HepG2 (cell line): ENCODE data around the gene ZCCHC24. TPM values are rescaled to one million over a fixed set of nuclear protein-coding genes. Genes with fewer than 3 reads are reported as not detected.

Experiments
- AGO2 ChIP-seq: fragments of 200-400 bp; formaldehyde crosslinking; optimal IDR thresholded peaks from 2 replicates; pipeline ENCODE3; 2017; ENCODE audit warnings: mild to moderate bottlenecking, low read depth, low read length, moderate library complexity
- CBFB ChIP-seq: sonication (generic); formaldehyde crosslinking; IDR thresholded peaks from 2 replicates; pipeline ENCODE4 v1.4.0; 2020; ENCODE audit warnings: missing genetic modification reagents
- CREB1 ChIP-seq, 2 experiments: fragments of 450-650 bp in 1 of 2; IDR thresholded peaks; 2 replicates each; pipeline ENCODE4 v1.6.1; 2016 to 2017; ENCODE audit warnings: control low read depth in 1 of 2, mild to moderate bottlenecking in 1 of 2, missing compliant biosample characterization in 1 of 2, missing genetic modification characterization in 1 of 2
- FOSL2 ChIP-seq: sonication (generic); formaldehyde crosslinking; IDR thresholded peaks from 2 replicates; pipeline ENCODE4 v1.4.0; 2020; ENCODE audit warnings: missing genetic modification reagents
- FOXP1 ChIP-seq, 2 experiments: fragments of 450-650 bp in 1 of 2; IDR thresholded peaks; 2 replicates each; pipeline ENCODE4 v1.6.1; 2017 to 2018; ENCODE audit warnings: antibody characterized with exemption in 1 of 2
- HDAC1 ChIP-seq: sonication (generic); formaldehyde crosslinking; IDR thresholded peaks from 2 replicates; pipeline ENCODE4 v1.5.1; 2020; ENCODE audit warnings: mild to moderate bottlenecking, missing genetic modification reagents
- KDM1A ChIP-seq: IDR thresholded peaks from 2 replicates; pipeline ENCODE4 v1.6.1; 2016; ENCODE audit warnings: missing compliant biosample characterization
- KLF11 ChIP-seq: IDR thresholded peaks from 2 replicates; pipeline ENCODE4 v1.6.1; 2016; ENCODE audit warnings: missing compliant biosample characterization
- PHF21A ChIP-seq: sonication (generic); formaldehyde crosslinking; IDR thresholded peaks from 2 replicates; pipeline ENCODE4 v1.5.0; 2020; ENCODE audit warnings: mild to moderate bottlenecking, missing genetic modification reagents
- TBP ChIP-seq: sonication (generic); formaldehyde crosslinking; IDR thresholded peaks from 2 replicates; pipeline ENCODE4 v1.5.0; 2020; ENCODE audit warnings: missing genetic modification reagents
- ZNF317 ChIP-seq: sonication (generic); formaldehyde crosslinking; IDR thresholded peaks from 2 replicates; pipeline ENCODE4 v1.5.0; 2020; ENCODE audit warnings: mild to moderate bottlenecking, missing genetic modification reagents
- ZNF562 ChIP-seq: sonication (generic); formaldehyde crosslinking; IDR thresholded peaks from 2 replicates; pipeline ENCODE4 v1.8.0; 2022; ENCODE audit warnings: missing genetic modification reagents, borderline replicate concordance
- polyA plus RNA-seq, 8 experiments: library from polyadenylated mRNA; depleted of rRNA in 3 of 8; stranded (reverse) in 7 of 8; unstranded in 1 of 8; fragments of >200 nt; fragmentation: Illumina TruSeq in 4 of 8; extraction: Trizol in 4 of 8; gene quantifications; 2 replicates each; pipeline versions ENCODE4 v1.2.1 to v1.2.3, GENCODE V29; 2011 to 2016; ENCODE audit warnings: low read depth in 4 of 8, missing spikeins in 1 of 8, mixed read lengths in 1 of 8; ENCODE audit not compliant: insufficient read depth in 1 of 8
- total RNA-seq, 5 experiments: library from RNA; depleted of rRNA; stranded (reverse); fragments of >200 nt; fragmentation: Illumina TruSeq; extraction: Trizol; gene quantifications; 2 replicates each; pipeline ENCODE4 v1.2.3, GENCODE V29; 2016; ENCODE audit warnings: low read depth in 1 of 5
- TF ChIP-seq, protein P1 (sequence below): sonication (generic); formaldehyde crosslinking; IDR thresholded peaks from 2 replicates; pipeline ENCODE4 v1.4.0; 2020; ENCODE audit warnings: mild to moderate bottlenecking, missing genetic modification reagents
- TF ChIP-seq, protein P2 (sequence below): sonication (generic); formaldehyde crosslinking; IDR thresholded peaks from 2 replicates; pipeline ENCODE4 v1.5.0; 2020; ENCODE audit warnings: missing genetic modification reagents
- TF ChIP-seq, protein P3 (sequence below): sonication (generic); formaldehyde crosslinking; IDR thresholded peaks from 2 replicates; pipeline ENCODE4 v1.4.0; 2020; ENCODE audit warnings: missing genetic modification reagents, mild to moderate bottlenecking, borderline replicate concordance
- TF ChIP-seq, protein P4 (sequence below): sonication (generic); formaldehyde crosslinking; IDR thresholded peaks from one replicate; pipeline ENCODE4 v1.5.1; 2020; ENCODE audit warnings: mild to moderate bottlenecking, missing genetic modification reagents; ENCODE audit errors: not compliant biosample characterization

ZCCHC24 gene
- total and polyA plus RNA-seq, 2 of the 13 experiments (the other 11 are each of a cell fraction or from before 2014, with no cell fraction given) = 3.1 to 7.9 TPM

DNA sequence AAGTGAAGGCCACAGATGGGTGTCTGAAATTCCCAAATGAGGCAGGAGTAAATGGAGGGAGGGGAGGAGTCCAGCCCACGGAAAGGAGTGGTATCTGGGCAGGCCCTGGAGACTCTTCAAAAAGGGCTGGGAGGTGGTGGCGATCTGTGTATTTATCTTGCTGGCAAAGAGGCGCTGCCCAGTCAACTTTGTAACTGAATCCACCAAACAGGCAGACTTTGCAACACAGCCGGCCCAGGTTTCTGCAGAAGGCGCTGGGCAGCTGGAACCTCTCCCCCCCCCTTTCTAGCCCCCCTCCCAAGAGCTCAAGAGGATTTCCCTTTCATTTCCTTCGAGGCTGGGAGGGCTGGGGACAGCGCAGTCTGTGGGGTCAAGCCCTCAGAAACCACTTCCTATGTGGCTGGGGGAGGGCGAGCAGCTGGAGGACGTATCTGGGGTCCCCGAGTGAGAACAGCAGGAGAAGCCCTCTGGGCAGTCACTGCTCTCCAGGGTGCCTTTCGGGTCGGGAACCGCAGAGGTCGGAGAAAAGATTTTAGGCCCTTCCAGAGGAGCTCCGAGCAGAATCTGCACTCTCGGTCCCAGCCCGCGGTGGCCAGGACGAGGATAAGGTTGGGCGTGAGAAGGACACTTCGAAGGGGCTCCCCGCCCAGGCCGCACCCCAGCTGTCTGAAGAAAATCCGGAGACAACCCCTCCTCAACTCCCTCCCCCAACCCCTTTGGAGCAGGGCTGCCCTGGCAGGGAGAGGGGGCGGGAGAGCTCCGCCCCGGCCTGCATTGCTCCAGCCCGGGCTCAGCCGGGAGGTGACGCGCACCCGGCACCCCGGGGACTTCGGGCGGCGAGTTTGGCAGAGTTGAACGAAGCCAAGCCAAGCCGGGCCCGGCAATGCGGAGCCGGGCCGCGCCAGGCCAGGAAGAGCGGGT is 965 bp downstream of the ZCCHC24 start (continued):
- TF ChIP-seq, protein P1, sequence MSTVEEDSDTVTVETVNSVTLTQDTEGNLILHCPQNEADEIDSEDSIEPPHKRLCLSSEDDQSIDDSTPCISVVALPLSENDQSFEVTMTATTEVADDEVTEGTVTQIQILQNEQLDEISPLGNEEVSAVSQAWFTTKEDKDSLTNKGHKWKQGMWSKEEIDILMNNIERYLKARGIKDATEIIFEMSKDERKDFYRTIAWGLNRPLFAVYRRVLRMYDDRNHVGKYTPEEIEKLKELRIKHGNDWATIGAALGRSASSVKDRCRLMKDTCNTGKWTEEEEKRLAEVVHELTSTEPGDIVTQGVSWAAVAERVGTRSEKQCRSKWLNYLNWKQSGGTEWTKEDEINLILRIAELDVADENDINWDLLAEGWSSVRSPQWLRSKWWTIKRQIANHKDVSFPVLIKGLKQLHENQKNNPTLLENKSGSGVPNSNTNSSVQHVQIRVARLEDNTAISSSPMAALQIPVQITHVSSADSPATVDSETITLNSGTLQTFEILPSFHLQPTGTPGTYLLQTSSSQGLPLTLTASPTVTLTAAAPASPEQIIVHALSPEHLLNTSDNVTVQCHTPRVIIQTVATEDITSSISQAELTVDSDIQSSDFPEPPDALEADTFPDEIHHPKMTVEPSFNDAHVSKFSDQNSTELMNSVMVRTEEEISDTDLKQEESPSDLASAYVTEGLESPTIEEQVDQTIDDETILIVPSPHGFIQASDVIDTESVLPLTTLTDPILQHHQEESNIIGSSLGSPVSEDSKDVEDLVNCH (CRISPR knock-in tag) = no peak
- TF ChIP-seq KLF11 (no peak), ZNF562 (CRISPR knock-in tag) (no peak), FOSL2 (CRISPR knock-in tag) (no peak), AGO2 (peak; percentile 45), CBFB (0 out of 2 replicates have a peak, but pooled peaks have one; percentile 35), KDM1A (CRISPR knock-in tag) (no peak), CREB1 (IDR thresholded peaks at IDR 0.05) (no peak), CREB1 (CRISPR knock-in tag; IDR thresholded peaks at IDR 0.05) (no peak), ZNF317 (CRISPR knock-in tag) (0 out of 2 replicates have a peak, but pooled peaks have one; percentile 26), HDAC1 (CRISPR knock-in tag) (peak; percentile 36; the same call in 1 of the 2 replicates), FOXP1 (IDR thresholded peaks at IDR 0.05) (no peak), FOXP1 (CRISPR knock-in tag; IDR thresholded peaks at IDR 0.05) (no peak), TBP (CRISPR knock-in tag) (no peak), PHF21A (CRISPR knock-in tag) (peak; percentile 19; the same call in 1 of the 2 replicates)
- TF ChIP-seq, protein P2, sequence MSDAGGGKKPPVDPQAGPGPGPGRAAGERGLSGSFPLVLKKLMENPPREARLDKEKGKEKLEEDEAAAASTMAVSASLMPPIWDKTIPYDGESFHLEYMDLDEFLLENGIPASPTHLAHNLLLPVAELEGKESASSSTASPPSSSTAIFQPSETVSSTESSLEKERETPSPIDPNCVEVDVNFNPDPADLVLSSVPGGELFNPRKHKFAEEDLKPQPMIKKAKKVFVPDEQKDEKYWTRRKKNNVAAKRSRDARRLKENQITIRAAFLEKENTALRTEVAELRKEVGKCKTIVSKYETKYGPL (CRISPR knock-in tag) = no peak
- TF ChIP-seq, protein P3, sequence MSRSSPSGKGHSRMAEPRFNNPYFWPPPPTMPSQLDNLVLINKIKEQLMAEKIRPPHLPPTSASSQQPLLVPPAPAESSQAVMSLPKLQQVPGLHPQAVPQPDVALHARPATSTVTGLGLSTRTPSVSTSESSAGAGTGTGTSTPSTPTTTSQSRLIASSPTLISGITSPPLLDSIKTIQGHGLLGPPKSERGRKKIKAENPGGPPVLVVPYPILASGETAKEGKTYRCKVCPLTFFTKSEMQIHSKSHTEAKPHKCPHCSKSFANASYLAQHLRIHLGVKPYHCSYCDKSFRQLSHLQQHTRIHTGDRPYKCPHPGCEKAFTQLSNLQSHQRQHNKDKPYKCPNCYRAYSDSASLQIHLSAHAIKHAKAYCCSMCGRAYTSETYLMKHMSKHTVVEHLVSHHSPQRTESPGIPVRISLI (CRISPR knock-in tag) = no peak
- TF ChIP-seq, protein P4, sequence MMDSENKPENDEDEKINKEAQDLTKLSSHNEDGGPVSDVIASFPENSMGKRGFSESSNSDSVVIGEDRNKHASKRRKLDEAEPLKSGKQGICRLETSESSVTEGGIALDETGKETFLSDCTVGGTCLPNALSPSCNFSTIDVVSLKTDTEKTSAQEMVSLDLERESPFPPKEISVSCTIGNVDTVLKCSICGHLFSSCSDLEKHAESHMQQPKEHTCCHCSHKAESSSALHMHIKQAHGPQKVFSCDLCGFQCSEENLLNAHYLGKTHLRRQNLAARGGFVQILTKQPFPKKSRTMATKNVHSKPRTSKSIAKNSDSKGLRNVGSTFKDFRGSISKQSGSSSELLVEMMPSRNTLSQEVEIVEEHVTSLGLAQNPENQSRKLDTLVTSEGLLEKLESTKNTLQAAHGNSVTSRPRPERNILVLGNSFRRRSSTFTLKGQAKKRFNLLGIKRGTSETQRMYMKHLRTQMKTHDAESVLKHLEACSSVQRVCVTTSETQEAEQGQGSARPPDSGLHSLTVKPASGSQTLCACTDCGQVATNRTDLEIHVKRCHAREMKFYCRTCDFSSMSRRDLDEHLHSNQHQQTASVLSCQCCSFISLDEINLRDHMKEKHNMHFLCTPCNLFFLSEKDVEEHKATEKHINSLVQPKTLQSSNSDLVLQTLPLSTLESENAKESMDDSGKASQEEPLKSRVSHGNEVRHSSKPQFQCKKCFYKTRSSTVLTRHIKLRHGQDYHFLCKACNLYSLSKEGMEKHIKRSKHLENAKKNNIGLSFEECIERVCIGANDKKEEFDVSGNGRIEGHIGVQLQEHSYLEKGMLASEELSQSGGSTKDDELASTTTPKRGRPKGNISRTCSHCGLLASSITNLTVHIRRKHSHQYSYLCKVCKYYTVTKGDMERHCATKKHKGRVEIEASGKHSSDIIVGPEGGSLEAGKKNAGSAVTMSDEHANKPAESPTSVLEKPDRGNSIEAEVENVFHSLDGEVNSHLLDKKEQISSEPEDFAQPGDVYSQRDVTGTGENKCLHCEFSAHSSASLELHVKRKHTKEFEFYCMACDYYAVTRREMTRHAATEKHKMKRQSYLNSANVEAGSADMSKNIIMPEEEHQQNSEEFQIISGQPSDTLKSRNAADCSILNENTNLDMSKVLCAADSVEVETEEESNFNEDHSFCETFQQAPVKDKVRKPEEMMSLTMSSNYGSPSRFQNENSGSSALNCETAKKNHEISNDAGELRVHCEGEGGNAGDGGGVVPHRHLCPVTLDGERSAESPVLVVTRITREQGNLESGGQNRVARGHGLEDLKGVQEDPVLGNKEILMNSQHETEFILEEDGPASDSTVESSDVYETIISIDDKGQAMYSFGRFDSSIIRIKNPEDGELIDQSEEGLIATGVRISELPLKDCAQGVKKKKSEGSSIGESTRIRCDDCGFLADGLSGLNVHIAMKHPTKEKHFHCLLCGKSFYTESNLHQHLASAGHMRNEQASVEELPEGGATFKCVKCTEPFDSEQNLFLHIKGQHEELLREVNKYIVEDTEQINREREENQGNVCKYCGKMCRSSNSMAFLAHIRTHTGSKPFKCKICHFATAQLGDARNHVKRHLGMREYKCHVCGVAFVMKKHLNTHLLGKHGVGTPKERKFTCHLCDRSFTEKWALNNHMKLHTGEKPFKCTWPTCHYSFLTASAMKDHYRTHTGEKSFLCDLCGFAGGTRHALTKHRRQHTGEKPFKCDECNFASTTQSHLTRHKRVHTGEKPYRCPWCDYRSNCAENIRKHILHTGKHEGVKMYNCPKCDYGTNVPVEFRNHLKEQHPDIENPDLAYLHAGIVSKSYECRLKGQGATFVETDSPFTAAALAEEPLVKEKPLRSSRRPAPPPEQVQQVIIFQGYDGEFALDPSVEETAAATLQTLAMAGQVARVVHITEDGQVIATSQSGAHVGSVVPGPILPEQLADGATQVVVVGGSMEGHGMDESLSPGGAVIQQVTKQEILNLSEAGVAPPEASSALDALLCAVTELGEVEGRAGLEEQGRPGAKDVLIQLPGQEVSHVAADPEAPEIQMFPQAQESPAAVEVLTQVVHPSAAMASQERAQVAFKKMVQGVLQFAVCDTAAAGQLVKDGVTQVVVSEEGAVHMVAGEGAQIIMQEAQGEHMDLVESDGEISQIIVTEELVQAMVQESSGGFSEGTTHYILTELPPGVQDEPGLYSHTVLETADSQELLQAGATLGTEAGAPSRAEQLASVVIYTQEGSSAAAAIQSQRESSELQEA = no peak
